ENCODE measurements around the gene UAP1L1.

UAP1L1 gene

GRCh38 chr9:137077758-137078693 is 709 bp downstream of the UAP1L1 start:
- Histone ChIP-seq H3K4me3 (ENCODE audit: low read depth, low read length) (peak overlapping the region; percentile 71), H3K9me3 (no peaks in the 10 kb centered on the region), H3K4me1 (peaks cover 10% of the 10 kb centered on the region), H3K27me3 (no peaks in the 10 kb centered on the region), H3K36me3 (peaks cover 40% of the 10 kb centered on the region)
- TF ChIP-seq CTCF (IDR thresholded peaks at IDR 0.05; ENCODE audit: low read depth, low read length) = no peak
- peak; percentile 35 for DNase-seq

- H3K27me3 ChIP-seq = no peaks in the 10 kb centered on the region
- no peaks in the 10 kb centered on the region for H3K9me3 ChIP-seq
- no peak for TF ChIP-seq CTCF (IDR thresholded peaks at IDR 0.05; ENCODE audit: low read depth, low read length)
- H3K4me1 ChIP-seq = peaks cover 17% of the 10 kb centered on the region
- H3K4me3 ChIP-seq (ENCODE audit: low read depth, low read length) = peak overlapping the region; percentile 71; the same call in 1 of the 2 replicates
- peak; percentile 12 for DNase-seq
- H3K36me3 ChIP-seq = peaks cover 42% of the 10 kb centered on the region
Observed at GRCh38 chr9:137078701-137079400, 1.5 kb downstream of the UAP1L1 start.

GRCh38 chr9:137079401-137079787 is 2.1 kb downstream of the UAP1L1 start:
- Histone ChIP-seq H3K4me1 (peaks cover 18% of the 10 kb centered on the region), H3K4me3 (ENCODE audit: low read depth, low read length) (no peak overlapping the region), H3K27me3 (no peaks in the 10 kb centered on the region), H3K9me3 (no peaks in the 10 kb centered on the region), H3K36me3 (peaks cover 42% of the 10 kb centered on the region)
- no peak for TF ChIP-seq CTCF (IDR thresholded peaks at IDR 0.05; ENCODE audit: low read depth, low read length)
- no peak for DNase-seq

GRCh38 chr9:137080260-137081122 is 3.2 kb downstream of the UAP1L1 start:
- TF ChIP-seq CTCF (IDR thresholded peaks at IDR 0.05; ENCODE audit: low read depth, low read length) = no peak
- Histone ChIP-seq H3K4me3 (ENCODE audit: low read depth, low read length) (no peak overlapping the region), H3K27me3 (no peaks in the 10 kb centered on the region)

GRCh38 chr9:137082222-137082924 is 5.1 kb downstream of the UAP1L1 start:
- Histone ChIP-seq H3K9me3 (no peaks in the 10 kb centered on the region), H3K4me1 (peaks cover 18% of the 10 kb centered on the region), H3K4me3 (ENCODE audit: low read depth, low read length) (no peak overlapping the region), H3K36me3 (peaks cover 42% of the 10 kb centered on the region), H3K27me3 (no peaks in the 10 kb centered on the region)
- no peak for TF ChIP-seq CTCF (IDR thresholded peaks at IDR 0.05; ENCODE audit: low read depth, low read length)
- no peak for DNase-seq

More at GRCh38 chr9:137080260-137081122, 3.2 kb downstream of the UAP1L1 start:
- H3K9me3 ChIP-seq = no peaks in the 10 kb centered on the region
- peaks cover 42% of the 10 kb centered on the region for H3K36me3 ChIP-seq
- no peak for DNase-seq
- H3K4me1 ChIP-seq = peaks cover 18% of the 10 kb centered on the region

Data from BE2C (cell line).